HFFc6 (cell line): ENCODE data around the gene UBE2QL1. TPM values are rescaled to one million over a fixed set of nuclear protein-coding genes. Genes with fewer than 3 reads are reported as not detected.

ENCODE experiments used
- DNase-seq: peaks from one replicate; pipeline ENCODE4 v3.0.0-alpha.2; 2018
- H3K27ac Mint-ChIP-seq: 2 replicates; pipeline ENCODE4 v1.8.0; 2020; ENCODE audit warnings: mild to moderate bottlenecking, mixed read lengths
- H3K27me3 Mint-ChIP-seq: 2 replicates; pipeline ENCODE4 v1.8.0; 2021; ENCODE audit warnings: mild to moderate bottlenecking, moderate library complexity, mixed read lengths; ENCODE audit not compliant: insufficient read depth
- H3K36me3 Mint-ChIP-seq: 2 replicates; pipeline ENCODE4 v1.8.0; 2021; ENCODE audit warnings: low read depth, mixed read lengths
- H3K4me1 Mint-ChIP-seq: 2 replicates; pipeline ENCODE4 v1.8.0; 2020; ENCODE audit warnings: low read depth, mixed read lengths
- H3K4me3 Mint-ChIP-seq: 2 replicates; pipeline ENCODE4 v1.8.0; 2020; ENCODE audit warnings: mild to moderate bottlenecking, moderate library complexity, mixed read lengths
- H3K9me3 Mint-ChIP-seq: 2 replicates; pipeline ENCODE4 v1.8.0; 2020; ENCODE audit warnings: mild to moderate bottlenecking, mixed read lengths
- total RNA-seq, 6 experiments: library from RNA; stranded (reverse); fragmentation: NEBNext Ultra II Directional; extraction: Animal tissue kit (Norgen Biotek cat#: 25700); gene quantifications; 2 replicates in 1 of 6; 3 replicates in 5 of 6; pipeline ENCODE4 v1.2.3, GENCODE V29; 2021
- TF ChIP-seq, protein P1 (sequence below): fragments of 200-600 bp; sonication (generic); IDR thresholded peaks from 2 replicates; pipeline ENCODE4 v1.5.0; 2021; ENCODE audit warnings: antibody characterized with exemption, mild to moderate bottlenecking

The UBE2QL1 gene
- total RNA-seq, 6 experiments from 2014 or later, result not detected

- Mint-ChIP-seq H3K27me3 (peaks cover 15% of the 10 kb centered on the region), H3K36me3 (no peaks in the 10 kb centered on the region), H3K4me1 (no peaks in the 10 kb centered on the region), H3K27ac (no peak overlapping the region), H3K9me3 (peaks cover 7% of the 10 kb centered on the region; the same call in 1 of the 2 replicates), H3K4me3 (no peak overlapping the region)
- TF ChIP-seq, protein P1, sequence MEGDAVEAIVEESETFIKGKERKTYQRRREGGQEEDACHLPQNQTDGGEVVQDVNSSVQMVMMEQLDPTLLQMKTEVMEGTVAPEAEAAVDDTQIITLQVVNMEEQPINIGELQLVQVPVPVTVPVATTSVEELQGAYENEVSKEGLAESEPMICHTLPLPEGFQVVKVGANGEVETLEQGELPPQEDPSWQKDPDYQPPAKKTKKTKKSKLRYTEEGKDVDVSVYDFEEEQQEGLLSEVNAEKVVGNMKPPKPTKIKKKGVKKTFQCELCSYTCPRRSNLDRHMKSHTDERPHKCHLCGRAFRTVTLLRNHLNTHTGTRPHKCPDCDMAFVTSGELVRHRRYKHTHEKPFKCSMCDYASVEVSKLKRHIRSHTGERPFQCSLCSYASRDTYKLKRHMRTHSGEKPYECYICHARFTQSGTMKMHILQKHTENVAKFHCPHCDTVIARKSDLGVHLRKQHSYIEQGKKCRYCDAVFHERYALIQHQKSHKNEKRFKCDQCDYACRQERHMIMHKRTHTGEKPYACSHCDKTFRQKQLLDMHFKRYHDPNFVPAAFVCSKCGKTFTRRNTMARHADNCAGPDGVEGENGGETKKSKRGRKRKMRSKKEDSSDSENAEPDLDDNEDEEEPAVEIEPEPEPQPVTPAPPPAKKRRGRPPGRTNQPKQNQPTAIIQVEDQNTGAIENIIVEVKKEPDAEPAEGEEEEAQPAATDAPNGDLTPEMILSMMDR, result no peak
- no peak for DNase-seq
These were observed 19.4 kb downstream of the UBE2QL1 start for GRCh38 chr5:6468104-6468503.

DNA sequence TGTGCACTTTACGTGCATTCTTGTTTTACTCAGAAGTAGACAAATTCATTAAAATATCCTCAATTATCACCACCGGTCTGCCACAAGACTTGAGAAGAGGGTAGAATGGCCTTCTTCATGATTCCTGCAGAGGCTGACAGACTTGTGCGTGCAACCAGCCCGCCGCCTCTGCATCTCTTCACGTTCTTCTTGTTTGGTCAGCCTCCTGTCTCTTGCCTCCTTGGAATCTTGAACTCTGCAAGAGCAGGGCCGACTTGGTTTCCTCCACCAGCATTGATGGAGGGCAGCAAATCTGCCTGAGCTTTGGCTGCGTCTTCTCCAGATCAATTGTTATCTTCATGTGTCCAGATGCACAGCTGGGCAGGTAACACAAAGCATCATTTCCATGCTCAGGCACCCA lies 20.2 kb downstream of the UBE2QL1 start:
- H3K4me3 Mint-ChIP-seq, result no peak overlapping the region

DNA sequence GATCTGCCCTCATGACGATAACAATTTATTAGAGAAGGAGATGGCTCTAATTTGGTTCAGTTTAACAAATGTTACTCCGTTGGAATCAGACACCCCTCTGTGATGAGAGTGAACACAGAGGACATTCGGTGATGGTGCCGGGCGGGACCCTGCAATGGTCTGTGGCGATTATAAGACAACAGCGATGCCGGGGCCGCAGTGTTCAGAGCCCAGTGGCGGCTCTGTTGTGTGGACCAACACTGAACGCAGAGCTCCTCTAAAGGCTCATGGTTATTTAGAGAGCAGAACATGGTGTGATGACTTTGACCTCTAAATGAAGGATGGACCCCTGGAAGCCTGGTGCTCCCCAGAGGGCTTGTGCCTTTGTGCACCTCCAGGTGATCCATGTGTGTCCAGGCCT lies 21.2 kb downstream of the UBE2QL1 start:
- Mint-ChIP-seq H3K27ac (no peak overlapping the region), H3K27me3 (peaks cover 15% of the 10 kb centered on the region), H3K9me3 (peaks cover 7% of the 10 kb centered on the region; the same call in 1 of the 2 replicates), H3K4me1 (no peaks in the 10 kb centered on the region), H3K36me3 (no peaks in the 10 kb centered on the region), H3K4me3 (no peak overlapping the region)
- no peak for DNase-seq
- TF ChIP-seq, protein P1, result no peak

More for the DNA sequence above, 20.2 kb downstream of the UBE2QL1 start:
- no peak for DNase-seq
- Mint-ChIP-seq H3K27ac (no peak overlapping the region), H3K9me3 (peaks cover 7% of the 10 kb centered on the region; the same call in 1 of the 2 replicates), H3K27me3 (peaks cover 15% of the 10 kb centered on the region), H3K4me1 (no peaks in the 10 kb centered on the region), H3K36me3 (no peaks in the 10 kb centered on the region)
- TF ChIP-seq, protein P1, result no peak

- peaks cover 15% of the 10 kb centered on the region for H3K27me3 Mint-ChIP-seq
- H3K9me3 Mint-ChIP-seq, result peaks cover 7% of the 10 kb centered on the region; the same call in 1 of the 2 replicates
- no peak for DNase-seq
- H3K4me3 Mint-ChIP-seq, result no peak overlapping the region
- TF ChIP-seq, protein P1, result no peak
- H3K27ac Mint-ChIP-seq, result no peak overlapping the region
- H3K36me3 Mint-ChIP-seq, result no peaks in the 10 kb centered on the region
- H3K4me1 Mint-ChIP-seq, result no peaks in the 10 kb centered on the region
These were observed 22.0 kb downstream of the UBE2QL1 start for GRCh38 chr5:6470672-6471071.

DNA sequence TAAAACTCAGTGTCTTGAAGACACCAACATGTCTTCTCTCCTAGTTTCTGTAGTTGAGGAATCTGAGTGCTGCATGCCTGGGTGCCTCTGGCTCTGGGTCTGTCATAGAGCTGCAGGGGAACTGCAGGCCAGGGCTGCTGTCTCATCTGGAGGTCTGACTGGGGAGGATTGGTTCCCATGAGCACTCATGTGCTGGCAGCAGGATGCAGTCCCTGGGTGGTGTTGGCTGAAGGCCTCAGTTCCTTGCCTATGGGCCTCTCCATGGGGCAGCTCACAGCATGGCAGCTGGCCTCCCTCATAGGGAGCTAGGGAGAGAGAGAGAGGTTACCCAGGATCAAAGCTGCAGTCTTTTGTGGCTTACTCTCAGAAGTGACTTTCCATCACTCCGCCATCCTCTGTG lies 22.6 kb downstream of the UBE2QL1 start:
- no peaks in the 10 kb centered on the region for H3K4me1 Mint-ChIP-seq
- no peak for DNase-seq
- TF ChIP-seq, protein P1, result no peak
- no peak overlapping the region for H3K4me3 Mint-ChIP-seq
- peaks cover 15% of the 10 kb centered on the region for H3K27me3 Mint-ChIP-seq
- H3K9me3 Mint-ChIP-seq, result peaks cover 7% of the 10 kb centered on the region; the same call in 1 of the 2 replicates
- H3K36me3 Mint-ChIP-seq, result no peaks in the 10 kb centered on the region
- H3K27ac Mint-ChIP-seq, result no peak overlapping the region

GRCh38 chr5:6472792-6473191 lies 24.1 kb downstream of the UBE2QL1 start:
- Mint-ChIP-seq H3K27me3 (peaks cover 11% of the 10 kb centered on the region), H3K4me1 (no peaks in the 10 kb centered on the region), H3K27ac (no peak overlapping the region), H3K9me3 (peaks cover 7% of the 10 kb centered on the region; the same call in 1 of the 2 replicates), H3K4me3 (no peak overlapping the region), H3K36me3 (no peaks in the 10 kb centered on the region)
- TF ChIP-seq, protein P1, result no peak
- DNase-seq, result no peak
